Measurements from ENCODE around the gene DNM1. TPM values are rescaled to one million over a fixed set of nuclear protein-coding genes. Genes with fewer than 3 reads are reported as not detected.

The DNM1 gene
- total RNA-seq, 2 donors from 2014 or later = 19.0 to 46.5 TPM

DNA sequence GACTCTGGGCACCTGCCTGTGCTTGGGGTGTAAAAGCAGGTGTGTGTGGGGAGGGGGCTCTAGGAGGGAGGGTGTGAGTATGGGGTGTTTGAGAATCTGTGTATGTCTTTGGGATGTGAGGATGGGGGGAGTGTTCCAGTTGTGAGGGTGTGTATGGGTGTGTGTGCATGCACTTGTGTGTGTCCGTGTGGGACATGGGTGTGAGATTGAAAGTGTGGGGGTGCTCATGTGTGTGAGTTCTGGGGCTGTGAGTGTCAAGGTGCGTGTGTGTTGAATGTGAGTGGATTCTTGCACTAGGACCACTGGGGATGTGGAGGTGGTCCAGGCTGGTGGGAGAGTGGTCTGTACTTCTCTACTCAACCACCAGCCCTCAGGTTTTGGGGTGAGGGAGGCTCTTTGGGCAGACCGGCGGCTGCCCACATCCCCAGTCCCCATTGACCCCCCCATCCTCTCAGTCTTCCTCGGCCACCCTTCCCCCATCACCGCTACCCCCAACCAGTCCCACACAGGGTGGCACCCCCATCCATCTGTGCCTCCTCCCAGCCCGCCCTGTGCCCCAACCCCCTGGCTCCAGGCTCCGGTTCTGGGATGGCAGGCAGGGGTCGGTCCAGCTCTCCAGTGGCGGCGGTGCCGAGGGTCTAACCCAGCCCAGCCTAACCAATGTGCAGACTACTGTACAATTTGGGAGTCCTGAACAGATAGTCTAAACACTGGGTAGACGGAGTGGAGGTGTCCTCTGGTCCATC lies 41.1 kb downstream of the DNM1 start:
- intact Hi-C loops (cut with DNase I) = no loop called here
- DNase-seq (ENCODE audit: low spot score) = no peak

DNA sequence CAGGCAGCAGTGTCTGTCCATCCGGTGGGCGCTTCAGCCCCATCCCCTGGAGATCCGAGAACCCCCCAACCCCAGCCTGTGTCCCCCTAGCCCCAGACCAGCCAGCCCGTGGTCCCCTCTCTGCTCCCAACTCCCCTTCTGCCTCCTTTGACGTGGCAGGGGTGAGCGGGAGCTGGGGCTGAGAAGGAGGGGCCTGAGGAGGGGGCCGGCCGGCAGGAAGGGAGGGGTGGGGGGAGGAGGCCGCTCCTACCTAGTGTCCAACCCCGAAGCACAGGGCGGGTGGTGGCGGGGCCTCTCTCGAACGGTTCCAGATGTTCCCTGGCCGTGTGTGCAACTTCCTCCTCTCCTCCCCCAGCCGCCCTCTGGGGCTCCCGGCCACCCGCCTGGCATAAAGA lies 41.7 kb downstream of the DNM1 start:
- intact Hi-C loops (cut with DNase I) = no loop called here
- DNase-seq (ENCODE audit: low spot score) = peak; percentile 95

DNA sequence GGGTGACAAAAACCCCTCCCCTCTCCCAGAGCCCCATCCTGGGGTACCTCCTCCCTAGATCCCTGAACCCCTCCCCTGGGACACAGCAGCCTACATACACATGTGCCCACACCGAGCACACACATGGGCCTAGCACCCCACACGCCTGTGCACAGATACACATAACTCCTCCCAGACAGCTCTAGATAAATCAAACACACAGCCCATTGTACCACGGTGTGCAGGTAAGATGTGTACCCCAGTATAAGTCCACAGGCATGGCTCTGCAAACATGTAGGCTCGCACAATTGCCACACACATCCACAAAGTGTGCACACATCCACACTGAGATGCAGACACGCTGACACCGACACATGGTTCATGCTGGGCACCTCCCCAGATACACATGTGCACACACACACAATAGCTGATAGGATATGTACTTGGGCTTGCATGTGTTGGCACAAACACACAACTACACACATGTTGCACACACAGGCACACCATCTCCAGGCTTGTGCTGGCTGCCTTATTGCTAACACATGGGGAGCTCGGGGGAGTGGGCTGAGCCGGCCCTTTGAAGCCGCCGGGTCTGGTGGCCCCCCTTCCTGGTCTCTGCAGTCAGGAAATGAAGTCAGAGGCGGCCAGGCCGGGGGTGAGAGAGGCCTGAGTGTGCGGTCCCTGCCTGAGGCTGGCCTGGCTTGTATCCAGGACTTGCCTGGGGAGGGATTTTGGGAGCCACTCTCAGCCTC lies 42.4 kb downstream of the DNM1 start:
- intact Hi-C loops (cut with DNase I) = no loop called here
- DNase-seq (ENCODE audit: low spot score) = peak; percentile 90

DNA sequence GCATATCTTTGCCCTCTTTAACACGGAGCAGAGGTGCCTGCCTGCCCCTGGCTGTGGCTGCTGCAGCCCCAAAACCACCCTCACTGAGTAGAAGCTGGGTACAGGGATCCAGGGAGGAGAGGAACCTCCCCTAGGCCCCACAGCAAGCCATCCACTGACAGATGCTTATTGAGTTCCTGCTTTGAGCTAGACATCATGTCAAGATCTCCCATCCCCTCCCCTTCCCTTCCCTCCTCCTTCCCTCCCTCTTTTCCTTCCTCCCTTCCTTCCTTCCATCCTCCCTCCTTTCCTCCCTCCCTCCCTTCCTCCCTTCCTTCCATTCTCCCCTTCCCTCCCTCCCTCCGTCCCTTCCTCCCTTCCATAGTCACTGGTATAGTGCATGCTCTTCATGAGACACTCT lies 43.3 kb downstream of the DNM1 start:
- intact Hi-C loops (cut with DNase I) = no loop called here
- DNase-seq (ENCODE audit: low spot score) = no peak

DNA sequence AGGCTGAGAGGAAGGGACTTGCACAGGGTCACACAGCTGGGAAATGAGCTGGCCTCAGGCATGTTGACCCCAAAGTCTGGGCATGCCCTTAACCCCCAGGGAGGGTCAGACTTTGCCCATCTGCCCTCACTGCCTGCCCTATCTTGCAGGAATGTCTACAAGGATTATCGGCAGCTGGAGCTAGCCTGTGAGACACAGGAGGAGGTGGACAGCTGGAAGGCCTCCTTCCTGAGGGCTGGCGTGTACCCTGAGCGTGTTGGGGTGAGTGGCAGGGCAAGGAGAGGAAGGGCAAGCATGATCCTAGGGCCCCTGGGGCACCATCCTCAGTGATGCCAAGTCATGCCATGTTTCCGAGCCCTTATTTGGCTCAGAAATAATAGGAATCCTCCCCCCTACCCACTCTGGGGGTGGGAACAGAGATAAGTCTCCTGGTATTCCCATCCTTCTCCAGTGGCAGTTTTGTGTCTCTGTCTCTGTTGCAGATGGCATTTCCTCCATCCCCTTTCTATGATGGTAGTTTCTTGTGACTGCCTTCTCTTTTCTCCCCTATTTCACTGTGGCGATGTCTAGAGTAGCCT lies 44.1 kb downstream of the DNM1 start:
- intact Hi-C loops (cut with DNase I) = no loop called here
- DNase-seq (ENCODE audit: low spot score) = no peak

DNA sequence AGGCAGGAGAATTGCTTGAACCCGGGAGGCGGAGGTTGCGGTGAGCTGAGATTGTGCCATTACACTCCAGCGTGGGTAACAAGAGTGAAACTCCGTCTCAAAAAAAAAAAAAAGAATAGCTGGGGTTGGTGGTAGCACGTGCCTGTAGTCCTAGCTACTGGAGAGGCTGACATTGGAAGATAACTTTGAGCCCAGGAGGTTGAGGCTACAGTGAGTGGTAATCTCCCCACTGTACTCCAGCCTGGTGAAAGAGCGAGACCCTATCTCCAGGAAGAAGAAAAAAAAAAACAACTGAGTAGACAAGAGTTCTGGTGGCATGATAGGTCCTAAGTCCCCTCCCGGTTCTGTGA lies 46.4 kb downstream of the DNM1 start:
- intact Hi-C loops (cut with DNase I) = no loop called here
- DNase-seq (ENCODE audit: low spot score) = no peak

DNA sequence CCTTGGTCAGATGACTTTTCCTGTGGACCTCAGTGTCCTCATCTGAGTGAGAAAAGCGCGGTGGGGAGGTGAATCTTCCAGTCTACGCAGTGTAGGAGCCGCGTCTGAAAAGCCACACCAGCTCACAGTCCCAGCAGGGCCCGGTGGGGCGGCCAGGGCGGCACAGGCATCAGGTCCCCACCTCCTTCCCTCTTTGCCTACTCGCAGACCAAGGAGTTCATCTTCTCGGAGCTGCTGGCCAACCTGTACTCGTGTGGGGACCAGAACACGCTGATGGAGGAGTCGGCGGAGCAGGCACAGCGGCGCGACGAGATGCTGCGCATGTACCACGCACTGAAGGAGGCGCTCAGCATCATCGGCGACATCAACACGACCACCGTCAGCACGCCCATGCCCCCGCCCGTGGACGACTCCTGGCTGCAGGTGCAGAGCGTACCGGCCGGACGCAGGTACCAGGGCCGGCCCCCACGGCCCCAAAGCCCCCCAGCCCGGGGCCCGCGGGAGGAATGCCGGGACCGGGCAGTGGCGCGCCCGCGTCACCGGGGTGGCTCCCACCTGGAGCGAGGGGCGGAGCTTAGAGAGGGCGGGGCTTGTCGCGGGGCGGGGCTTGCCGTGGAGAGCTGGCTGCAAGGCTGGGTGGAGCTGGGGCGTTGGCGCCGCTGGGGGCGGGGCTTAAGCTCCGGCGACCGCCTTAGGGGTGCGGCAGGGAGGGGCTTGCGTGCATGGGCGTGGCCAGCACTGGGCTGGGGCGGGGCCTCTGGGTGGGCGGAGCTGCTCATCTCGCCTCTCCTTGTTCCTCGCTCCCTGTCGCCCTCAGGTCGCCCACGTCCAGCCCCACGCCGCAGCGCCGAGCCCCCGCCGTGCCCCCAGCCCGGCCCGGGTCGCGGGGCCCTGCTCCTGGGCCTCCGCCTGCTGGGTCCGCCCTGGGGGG lies 47.0 kb downstream of the DNM1 start:
- peak; percentile 96 for DNase-seq (ENCODE audit: low spot score)
- intact Hi-C loops (cut with DNase I) = no loop called here

DNA sequence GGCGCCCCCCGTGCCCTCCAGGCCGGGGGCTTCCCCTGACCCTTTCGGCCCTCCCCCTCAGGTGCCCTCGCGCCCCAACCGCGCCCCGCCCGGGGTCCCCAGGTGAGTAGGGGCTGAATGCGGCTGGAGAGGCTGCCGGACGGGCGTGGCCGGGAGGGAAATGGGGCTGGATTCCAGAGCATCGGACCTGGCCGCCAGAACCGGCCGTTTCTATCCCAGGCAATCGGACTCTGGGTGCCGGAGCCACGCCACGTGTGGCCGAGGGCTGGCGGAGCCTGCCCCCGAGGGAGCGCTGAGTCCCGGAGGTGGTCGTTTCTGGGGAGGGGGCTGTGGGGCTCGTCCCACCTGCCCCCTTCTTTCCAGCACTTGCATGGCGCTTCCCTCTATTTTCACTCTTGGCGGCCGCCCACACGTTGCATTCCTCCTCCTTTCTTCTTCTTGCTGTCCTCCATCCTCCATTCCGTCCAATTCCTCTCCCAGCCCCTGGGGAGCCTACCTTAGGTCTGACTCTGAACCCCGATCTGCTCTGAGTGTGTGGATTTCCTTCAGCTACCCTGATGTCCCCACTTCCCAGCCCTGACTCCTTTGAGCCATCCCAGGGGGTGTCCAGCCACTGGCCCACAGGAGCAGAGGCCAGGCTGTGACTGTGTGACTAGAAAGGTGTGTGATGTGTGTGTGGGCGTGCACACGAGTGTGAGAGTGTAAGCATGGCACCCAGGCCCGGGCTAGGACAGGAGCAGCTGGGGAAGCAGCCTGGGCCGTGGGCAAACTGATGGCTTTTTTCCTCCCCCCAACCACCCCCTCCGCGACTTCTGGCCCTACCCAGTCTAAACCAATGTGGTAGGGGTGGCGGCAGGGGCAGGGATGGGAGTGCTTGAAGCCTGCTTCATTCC lies 47.9 kb downstream of the DNM1 start:
- intact Hi-C loops (cut with DNase I) = no loop called here
- DNase-seq (ENCODE audit: low spot score) = no peak

DNA sequence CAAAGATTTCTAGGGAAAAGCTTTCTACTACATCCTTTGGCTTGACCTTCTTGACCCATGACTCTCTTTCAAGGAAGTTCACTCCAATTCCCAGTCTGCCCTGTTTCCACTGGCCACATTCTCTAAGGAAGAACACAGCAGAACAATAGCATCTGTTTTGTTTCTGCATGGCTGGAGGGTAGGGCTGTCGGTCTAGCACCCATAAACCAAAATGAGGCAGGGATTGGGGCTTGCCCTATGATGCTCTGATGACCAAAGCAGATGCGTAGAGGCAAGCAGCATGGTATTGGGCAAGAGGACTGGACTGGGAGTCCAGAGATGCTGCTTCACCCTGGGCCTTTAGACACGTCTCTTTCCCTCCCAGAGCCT lies 48.5 kb downstream of the DNM1 start:
- intact Hi-C loops (cut with DNase I) = no loop called here
- DNase-seq (ENCODE audit: low spot score) = no peak

DNA sequence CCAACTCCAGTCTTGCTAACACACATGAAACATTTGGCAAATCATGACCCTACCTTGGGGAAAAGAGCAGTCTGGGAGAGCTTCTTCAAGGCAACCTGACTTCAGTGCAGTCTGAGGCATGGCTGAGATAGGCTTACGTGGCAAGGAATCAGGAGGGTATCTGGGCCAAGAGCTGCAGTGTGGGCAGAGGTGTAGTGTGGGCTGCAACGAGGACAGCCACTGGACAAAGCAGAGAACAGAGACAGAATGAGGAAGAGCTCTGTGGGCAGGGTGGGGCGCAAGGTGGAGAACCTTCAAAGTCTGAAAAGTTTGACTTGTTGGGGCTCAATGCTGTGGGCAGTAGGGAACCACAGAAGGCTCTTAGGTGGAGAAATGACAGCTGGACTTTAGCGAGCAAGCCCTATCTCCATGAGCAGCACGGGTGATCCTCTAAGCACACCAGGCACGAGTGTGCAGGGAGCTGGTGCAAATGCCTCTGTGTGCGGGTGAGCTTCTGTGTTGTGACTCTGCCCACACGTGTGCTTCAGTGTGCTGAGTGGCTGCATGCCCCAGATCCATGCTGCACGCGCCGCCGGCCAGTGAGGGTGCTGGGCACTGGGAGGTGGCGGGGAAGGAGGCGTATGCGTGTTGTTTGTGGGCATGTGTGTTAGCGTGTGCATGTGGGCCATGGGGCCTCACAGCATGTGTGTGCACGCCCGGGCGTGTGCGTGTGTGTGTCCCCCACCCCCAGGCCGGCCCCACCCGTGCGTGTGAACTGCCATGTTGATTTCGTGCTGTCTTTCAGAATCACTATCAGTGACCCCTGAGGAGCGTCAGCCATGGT lies 49.3 kb downstream of the DNM1 start:
- DNase-seq (ENCODE audit: low spot score) = no peak
- intact Hi-C loops (cut with DNase I) = no loop called here

DNA sequence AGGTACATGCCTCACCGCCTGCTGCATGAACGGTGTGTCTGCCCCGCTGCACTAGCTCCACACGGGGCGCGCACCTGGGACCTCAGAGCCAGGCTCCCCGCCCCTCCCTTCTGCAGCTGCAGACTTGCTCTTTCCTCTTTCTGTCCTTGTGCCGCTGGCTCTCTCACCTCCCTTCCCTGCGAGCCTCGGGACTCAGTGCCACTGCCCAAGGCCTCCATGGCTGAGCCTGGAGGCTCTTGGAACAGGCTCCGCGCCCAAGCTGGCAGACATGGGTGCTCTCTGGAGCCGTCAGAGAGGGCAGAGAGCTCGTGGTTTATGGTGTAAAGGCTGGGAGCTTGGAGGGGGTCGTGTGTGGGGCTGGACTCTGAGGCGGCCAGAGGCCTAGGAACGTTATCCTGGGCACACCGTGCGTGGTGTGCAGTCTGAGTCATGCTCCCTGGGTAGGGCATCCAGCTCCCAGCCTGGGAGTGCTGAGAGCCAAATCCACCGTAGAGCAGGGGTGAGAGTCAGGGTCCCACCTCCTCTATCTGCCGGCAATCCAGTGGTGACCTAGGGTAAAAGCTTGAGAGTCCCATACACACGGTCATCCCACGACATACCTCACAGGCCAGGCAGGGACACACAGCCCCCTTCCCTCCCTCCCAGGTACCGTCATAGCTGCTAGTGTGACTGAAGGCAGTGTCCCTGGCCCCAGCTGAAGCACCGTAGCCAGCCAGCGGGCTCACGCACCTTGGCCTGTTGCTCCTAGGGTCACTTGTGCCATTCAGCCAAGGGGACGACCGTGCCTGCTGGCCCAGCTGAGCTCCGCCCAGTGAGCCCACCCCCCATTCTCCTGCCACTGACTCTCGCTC lies 50.2 kb downstream of the DNM1 start:
- DNase-seq (ENCODE audit: low spot score) = no peak
- intact Hi-C loops (cut with DNase I) = no loop called here

DNA sequence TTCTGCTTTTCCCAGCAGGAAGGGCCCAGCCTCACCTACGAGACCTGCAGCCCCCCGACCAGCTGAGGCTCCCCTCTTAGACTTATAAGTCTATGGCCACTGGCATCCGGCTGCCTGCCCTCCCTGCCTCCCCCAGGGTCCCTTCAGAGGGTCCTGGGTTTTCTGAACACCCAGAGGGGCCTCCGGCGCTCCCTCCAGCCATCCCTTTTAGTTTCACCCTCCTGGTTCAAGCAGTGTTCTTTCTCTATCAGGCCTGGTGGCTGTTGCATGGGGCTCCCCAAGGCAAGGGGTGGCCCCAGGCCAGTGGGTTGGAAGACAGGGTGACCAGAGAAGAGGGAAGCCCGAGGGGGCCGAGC lies 50.8 kb downstream of the DNM1 start:
- no peak for DNase-seq (ENCODE audit: low spot score)
- intact Hi-C loops (cut with DNase I) = no loop called here

DNA sequence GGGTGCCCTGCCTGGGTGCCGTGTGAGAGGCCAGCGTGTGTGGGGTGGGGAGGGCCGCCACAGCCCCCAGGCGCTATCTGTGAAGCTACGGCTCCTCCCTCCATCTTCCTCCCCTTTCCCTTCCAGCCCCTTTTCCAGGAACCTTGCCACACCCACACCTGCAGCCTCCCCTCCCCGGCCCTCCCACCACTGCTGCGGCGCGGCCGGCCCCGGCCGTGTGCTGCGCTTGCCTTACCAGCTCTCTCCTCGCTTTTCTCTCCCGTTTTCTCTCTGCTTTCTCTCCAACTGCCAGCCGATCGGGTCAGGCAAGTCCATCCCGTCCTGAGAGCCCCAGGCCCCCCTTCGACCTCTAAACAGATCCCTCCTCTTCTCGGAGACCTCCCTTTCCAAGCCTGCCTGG lies 51.2 kb downstream of the DNM1 start:
- no peak for DNase-seq (ENCODE audit: low spot score)
- intact Hi-C loops (cut with DNase I) = no loop called here

DNA sequence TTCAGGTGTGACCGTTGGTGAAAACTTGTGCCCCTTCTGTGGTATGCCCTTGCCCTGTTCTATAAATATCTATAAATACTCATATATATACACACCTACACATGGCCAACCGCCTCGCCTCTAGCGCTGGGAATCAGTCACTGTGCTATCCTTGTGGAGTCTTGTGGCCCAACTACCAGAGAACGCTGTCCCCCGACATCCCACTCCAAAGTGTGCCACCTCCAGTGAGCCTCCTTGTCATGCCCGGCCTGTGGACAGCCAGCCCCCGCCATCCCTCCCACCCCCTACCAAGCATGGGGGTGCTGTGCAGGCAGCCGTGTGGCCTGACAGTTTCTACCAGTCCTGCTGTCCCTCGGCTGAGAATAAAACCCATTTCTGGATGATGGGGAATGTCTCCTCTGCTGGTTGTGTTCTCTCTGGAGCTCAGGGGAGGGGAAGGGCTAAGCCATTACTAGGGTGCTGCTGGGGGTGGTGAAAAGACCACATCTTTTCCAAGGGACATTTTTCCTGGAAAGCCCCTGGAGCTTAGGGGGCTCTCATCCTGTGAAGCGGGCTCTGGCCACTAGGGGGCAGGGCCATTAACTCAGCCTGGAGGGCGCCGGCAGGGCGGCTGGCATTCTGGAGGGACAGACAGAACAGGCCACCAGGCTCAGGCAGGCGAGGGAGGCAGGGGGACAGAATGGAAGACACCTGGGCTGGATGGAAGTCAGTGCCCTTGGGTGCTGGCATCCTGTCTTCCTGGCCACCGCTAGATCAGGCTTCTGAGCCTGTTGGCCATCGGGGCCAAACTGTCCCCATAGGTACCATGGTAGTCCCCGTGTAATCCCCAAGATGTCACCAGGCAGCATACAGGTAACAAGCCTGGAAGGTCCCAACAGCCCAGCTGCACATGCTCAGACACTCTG lies 51.9 kb downstream of the DNM1 start:
- intact Hi-C loops (cut with DNase I) = no loop called here
- DNase-seq (ENCODE audit: low spot score) = no peak

DNA sequence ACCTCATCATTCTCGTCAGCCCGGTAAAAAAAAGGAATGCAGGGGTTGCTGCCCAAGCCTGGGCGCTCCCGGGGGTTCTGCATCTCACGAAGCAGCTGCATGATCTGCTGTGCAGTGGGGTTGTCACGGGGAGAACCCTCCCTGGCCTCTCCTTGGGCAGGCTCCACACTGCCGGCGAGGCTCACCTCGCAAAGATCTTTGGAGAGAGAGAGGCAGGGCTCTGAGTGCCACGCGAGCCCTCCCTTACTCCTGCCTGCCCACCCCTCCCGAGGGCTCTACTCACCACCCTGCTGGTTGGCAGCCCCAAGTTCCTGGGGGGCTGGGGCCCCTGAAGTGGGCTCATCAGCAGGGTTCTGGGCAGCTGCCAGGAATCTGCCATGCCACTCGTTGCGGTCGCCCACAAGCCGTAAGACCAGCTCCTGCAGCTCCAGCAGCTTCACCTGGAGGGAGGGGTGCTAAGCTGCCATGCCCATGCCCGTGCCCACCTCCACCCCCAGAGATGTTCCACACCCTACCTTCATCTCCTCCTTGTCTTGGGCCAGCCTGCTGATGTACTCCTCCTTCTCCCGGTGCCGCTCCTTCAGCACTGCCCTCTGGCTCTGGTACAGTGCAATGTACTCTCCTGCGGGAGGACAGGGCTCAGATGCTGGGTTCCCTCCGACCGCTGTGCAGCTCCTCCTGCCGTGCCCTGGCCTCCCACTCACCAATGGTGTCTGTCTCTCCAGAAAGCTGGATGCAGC lies 54.1 kb downstream of the DNM1 start:
- intact Hi-C loops (cut with DNase I) = no loop called here
- no peak for DNase-seq (ENCODE audit: low spot score)

DNA sequence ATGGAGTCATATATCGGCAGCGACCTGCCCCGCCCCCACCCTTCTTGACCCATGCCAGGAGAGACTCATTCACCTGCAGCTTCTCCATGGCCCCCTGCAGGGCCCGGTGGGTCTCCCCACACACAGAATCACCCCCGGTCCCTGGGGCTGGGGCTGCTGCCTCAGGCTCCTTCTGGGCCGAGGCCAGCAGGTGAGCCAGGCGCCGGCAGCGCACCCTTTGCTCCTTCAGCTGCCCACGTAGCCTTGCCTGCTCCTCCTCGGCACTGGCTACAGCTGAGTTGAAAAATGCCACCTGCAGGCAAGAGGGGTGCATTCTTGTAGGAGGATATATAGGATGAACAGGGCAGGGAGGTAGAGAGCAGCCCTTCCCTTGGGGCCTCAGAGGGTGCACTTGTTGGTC lies 54.7 kb downstream of the DNM1 start:
- intact Hi-C loops (cut with DNase I) = no loop called here
- DNase-seq (ENCODE audit: low spot score) = no peak
